Fibroblast of skin of scalp (primary cell): Measurements from ENCODE around the gene LCNL1.

ENCODE experiments used
- DNase-seq: peaks from one replicate; pipeline ENCODE4 v3.0.0-alpha.2; 2013

LCNL1 gene

GRCh38 chr9:136960212-136960937 lies 22.4 kb upstream of the LCNL1 start:
- no peak for DNase-seq

- DNase-seq: no peak
These were observed 21.9 kb upstream of the LCNL1 start for GRCh38 chr9:136960938-136961275.

GRCh38 chr9:136961279-136962065 lies 21.3 kb upstream of the LCNL1 start:
- no peak for DNase-seq

GRCh38 chr9:136962163-136962562 lies 20.6 kb upstream of the LCNL1 start:
- no peak for DNase-seq

- no peak for DNase-seq
These were observed 20.0 kb upstream of the LCNL1 start for GRCh38 chr9:136962701-136963248.

GRCh38 chr9:136963341-136963740 lies 19.5 kb upstream of the LCNL1 start:
- no peak for DNase-seq

GRCh38 chr9:136963751-136964150 lies 19.0 kb upstream of the LCNL1 start:
- DNase-seq: no peak

- DNase-seq: no peak
These were observed 18.6 kb upstream of the LCNL1 start for GRCh38 chr9:136964171-136964689.

GRCh38 chr9:136964833-136965422 lies 17.9 kb upstream of the LCNL1 start:
- no peak for DNase-seq

- DNase-seq: no peak
These were observed 16.9 kb upstream of the LCNL1 start for GRCh38 chr9:136965771-136966484.

GRCh38 chr9:136968333-136969127 lies 14.3 kb upstream of the LCNL1 start:
- no peak for DNase-seq

- DNase-seq: no peak
These were observed 13.6 kb upstream of the LCNL1 start for GRCh38 chr9:136969150-136969549.

GRCh38 chr9:136969774-136970173 lies 13.0 kb upstream of the LCNL1 start:
- DNase-seq: no peak

GRCh38 chr9:136970361-136970760 lies 12.4 kb upstream of the LCNL1 start:
- no peak for DNase-seq

GRCh38 chr9:136971746-136972145 lies 11.0 kb upstream of the LCNL1 start:
- no peak for DNase-seq

GRCh38 chr9:136972335-136972734 lies 10.5 kb upstream of the LCNL1 start:
- no peak for DNase-seq

- DNase-seq: no peak
These were observed 10.1 kb upstream of the LCNL1 start for GRCh38 chr9:136972743-136973142.

GRCh38 chr9:136973618-136974617 lies 8.9 kb upstream of the LCNL1 start:
- no peak for DNase-seq

GRCh38 chr9:136974817-136975535 lies 7.8 kb upstream of the LCNL1 start:
- no peak for DNase-seq

- peak; percentile 31 for DNase-seq
These were observed 7.1 kb upstream of the LCNL1 start for GRCh38 chr9:136975644-136976043.
